GM18870 (cell line): ENCODE measurements around the gene TRIO.

Experiments
- ATAC-seq: cut with Tn5 transposase; IDR thresholded peaks from one replicate; pipeline ENCODE4 v1.9.1; 2021; ENCODE audit warnings: moderate library complexity; ENCODE audit not compliant: unreplicated experiment

The TRIO gene

DNA sequence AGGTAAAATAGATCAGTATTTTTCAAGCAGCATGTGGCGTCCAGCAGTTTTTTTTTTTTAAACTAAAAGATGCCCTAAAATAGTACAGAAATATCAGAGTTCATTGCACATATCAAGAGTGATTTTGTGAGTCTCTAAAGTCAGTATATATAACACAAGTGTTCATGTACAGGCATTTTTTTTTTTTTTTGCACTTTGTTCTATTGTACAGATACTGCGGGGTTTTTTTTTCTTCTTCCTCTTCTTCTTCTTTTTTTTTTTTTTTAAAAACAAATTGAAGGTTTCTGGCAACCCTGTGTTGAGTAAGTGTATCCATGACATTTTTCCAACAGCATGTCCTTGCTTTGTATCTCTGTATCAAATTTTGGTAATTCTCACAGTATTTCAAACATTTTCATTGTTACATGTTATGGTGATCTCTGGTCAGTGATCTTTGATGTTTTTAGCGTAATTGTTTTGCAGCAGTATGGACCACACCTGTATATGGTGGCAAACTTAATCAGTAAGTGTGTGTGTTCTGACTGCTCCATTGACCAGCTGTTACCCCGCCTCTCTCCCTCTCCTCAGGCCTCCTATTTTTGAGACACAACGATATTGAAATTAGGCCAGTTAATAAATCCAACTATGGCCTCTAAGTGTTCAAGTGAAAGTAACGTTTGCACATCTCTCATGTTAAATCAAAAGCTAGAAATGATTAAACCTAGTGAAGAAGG, 76.8 kb downstream of the TRIO start:
- ATAC-seq = no peak

DNA sequence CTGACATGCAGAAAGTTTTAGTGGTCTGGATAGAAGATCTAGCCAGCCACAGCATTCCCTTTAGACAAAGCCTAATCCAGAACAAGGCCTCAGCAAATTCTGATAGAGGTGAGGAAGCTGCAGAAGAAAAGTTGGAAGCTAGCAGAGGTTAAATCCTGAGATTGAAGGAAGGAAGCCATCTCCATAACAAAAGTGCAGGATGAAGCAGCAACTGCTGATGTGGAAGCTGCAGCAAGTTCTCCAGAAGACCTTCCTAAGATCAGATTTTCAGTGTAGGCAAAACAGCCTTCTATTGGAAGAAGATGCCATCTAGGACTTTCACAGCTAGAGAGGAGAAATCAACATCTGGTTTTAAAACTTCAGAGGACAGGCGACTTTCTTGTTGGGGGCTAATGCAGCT, 77.5 kb downstream of the TRIO start:
- ATAC-seq = no peak

DNA sequence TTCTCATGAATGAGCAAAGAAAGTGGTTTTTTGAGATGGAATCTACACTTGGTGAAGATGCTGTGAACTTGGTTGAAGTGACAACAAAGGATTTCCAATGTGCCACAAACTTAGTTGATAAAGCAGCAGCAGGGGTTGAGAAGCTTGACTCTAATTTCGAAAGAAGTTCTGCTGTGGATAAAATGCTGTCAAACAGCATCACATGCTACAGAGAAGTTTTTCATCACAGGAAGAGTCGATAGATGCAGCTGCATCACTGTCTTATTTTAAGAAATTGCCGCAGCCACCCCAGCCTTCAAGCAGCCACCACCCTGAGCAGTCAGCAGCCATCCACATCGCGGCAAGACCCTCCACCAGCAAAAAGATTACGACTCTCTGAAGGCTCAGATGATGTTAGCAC, 78.6 kb downstream of the TRIO start:
- no peak for ATAC-seq

DNA sequence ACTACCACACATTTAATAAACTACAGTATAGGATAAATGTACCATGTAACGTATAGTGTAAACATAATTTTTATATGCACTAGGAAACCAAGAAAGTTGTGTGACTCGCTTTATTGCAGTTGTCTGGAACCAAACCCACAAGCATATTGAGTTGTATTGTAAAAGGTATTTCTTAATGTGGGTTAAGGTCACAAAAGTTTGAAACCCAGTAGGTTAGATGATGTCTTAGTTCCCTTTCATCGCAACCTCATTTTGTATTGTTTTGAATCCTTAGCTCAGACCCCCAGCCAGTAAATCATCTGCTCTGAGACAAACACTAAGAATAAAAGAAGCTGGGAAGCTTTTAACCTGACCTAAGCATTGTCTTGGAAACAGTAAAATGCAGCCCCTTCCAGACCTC, 79.1 kb downstream of the TRIO start:
- ATAC-seq = no peak

DNA sequence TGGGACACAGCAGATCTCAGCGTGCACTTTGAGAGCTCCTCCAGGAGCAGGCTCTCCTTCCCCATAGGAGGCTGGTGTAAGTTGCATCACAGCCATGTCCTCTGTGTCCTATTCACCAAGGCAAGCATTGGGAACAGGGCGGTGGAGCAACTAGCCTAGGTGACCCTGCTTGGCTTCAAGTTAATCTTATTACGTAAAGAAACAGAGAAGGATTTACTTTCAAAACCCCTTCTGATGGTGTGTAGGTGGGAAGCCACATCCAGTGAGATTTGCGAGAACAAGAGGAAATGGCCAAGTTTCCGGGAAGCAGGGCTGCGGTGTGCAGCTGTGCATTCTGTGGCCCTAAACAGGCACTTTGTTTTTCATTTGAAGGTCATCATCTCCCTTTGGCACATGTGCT, 80.2 kb downstream of the TRIO start:
- ATAC-seq = no peak

DNA sequence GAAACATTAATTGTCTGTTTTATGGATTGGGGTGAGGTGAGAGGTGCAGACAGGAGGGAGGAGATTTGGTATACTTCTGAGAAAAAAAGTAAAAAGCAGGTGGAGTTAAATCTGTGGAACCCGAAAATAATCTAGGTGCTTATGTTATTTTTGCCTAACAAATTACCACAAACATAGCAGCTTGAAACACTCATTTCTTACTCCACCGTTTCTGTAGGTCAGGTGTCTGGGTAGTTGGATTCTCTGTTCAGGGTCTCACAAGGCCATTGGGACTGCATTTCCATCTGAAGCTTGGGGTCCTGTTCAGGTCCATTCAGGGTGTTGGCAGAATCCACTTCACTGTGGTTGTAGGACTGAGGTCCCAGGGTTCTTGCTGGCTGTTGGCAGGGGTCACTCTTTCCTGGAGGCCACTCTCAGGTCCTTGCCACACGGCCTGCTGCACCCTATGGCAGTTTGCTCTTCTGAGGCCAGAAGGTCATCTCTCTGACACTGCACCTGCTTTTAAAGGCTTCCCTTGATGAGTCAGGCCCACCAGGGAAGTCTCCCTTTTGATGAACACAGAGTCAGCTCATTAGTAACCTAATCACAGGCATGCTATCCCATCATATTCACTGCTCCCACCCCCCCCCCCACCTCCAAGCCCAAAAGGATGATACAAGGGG, 82.2 kb downstream of the TRIO start:
- no peak for ATAC-seq

DNA sequence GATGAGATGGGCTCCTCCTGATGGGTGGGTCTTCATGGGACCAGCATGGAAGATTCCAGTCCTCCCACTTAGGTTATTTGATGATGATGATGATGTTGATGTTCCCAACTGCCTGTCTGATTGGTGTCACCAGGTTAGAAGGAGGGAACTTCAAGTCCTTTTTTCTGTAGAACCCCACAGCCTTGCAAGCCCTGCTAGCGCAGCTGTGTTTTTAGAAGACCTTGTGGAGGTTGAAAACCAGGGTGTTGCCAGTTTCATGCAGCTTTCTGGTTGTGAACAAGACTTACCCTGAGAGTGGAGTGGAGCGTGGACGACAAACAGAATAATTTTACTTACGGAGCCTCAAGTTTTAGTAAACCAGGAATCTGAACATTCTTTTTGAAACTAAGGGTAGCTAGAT, 83.0 kb downstream of the TRIO start:
- ATAC-seq = no peak

DNA sequence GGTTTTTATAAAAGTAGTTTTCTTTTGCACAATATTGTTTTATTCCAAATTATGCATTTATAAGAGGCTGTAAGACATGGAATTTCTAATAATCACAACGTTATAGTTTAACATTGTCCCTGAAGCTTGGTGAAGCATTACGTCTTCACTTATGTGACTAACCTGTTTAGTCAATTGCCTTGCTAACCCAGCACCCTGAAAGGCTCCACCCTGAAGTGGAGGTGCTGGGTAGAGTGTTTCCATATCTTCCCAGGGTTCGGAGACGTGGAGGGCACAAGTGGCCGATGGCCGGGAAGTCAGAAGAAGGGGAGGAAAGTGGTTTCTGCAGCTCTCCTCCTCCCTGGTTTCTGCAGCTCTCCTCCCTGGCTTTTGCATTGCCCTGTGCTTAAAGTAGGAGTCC, 83.4 kb downstream of the TRIO start:
- no peak for ATAC-seq

DNA sequence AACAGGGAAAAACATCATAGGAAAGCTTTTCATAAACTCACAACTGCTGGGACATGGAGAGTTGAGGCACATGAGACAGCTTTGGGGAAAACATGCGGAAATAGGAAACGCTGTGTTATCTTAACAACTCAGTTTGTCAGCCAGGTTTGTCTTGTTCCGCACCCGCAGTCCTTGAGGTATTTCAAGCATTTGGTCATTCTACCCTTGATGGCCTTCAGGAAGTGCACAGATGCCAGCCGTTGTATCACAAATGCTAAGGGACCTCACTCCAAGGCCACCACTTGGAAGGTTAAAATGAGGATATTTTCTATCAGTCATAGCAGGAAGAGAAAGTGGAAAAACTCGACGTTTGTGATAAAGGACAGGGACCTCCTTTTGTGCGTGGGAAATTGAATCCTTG, 83.8 kb downstream of the TRIO start:
- no peak for ATAC-seq

DNA sequence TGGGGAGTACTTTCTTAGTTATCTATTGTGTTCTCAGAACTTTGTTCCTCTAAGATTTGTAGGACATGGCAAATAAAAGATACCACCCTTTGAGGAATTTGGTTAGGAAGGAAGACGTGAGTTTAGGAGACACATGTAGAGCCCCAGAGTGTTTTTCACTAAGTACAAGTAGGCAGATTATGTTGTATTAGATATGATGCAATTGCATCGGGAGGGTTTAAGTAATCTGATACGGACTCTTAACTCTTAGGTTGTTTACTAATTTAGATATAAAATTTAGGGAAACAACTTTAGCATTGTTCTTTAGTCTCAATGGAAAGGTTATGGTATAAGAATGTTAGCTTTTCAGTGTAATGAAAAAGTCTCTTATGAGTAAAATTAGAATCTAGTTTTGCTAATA, 84.4 kb downstream of the TRIO start:
- ATAC-seq = no peak

DNA sequence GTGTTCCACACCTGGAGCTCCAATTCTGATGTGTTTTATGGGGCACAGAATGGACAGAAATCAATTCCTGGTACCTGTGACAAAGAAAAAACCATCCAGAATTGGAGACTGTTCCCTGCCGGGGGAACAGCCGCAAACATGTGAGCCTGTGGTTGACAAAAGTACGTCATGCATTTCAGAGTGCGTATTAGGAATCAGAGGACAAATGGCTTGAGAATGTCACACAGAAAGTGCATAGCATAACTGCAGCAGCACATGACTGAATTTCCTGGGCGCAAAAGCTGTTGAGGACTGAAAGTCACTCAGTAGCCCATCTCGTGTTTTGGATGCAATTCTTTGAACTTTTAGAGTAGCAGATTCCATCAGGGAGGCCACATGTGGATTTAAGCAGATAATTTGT, 85.1 kb downstream of the TRIO start:
- no peak for ATAC-seq

DNA sequence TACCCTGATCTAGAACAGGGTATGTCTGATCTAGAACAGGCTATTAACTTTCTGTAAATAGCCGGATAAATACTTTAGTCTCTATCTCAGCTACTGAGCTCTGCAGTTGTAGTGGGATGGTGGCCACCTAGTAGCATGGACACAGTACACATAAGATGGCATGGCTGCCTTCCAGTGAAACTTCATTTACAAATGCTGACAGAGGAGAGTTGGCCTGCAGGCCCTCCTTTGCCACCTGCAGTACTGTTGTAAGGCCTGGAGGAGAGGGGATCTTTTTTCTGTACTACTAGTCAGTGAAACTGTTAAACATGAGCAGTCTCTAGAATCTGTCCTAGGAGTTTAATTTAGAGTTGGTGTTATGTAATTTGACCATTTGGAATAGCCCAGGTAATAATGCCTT, 86.0 kb downstream of the TRIO start:
- no peak for ATAC-seq

DNA sequence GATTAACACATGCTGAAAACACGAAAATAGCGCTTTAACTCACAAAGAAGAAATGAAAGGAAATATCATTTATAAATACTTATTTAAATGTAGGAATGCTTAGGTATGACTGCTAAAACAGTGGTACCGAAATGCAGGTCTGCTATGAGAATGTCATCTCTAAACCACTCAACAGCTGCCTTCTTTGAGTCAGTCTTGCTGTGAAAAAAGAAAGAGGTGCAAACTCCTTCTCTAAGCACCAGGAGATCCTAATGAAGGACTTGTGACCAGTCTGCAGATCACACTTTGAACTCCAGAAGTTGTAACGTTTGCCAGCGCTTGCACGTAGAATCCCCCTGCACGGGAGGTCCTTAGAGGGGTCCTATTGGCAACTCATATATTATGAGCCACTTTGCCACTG, 86.6 kb downstream of the TRIO start:
- no peak for ATAC-seq

DNA sequence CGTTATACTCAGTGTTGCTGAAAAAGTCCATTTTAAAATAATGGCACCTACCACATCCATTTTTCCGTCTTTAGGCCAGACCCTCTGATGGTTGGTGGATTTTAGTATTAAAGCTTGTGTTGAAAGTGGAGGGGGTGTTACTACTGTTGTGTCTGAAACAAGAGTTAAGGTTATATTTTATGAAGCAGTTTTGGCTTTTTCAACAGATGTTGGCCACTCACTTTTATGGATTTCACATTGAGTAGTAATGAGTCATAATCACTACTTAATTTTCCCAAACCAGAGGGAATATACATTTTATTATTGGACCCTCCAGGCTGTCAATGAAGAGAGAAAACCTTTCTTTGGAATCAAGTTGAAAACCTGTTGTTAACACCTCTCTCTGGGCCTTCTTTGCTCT, 88.0 kb downstream of the TRIO start:
- no peak for ATAC-seq

DNA sequence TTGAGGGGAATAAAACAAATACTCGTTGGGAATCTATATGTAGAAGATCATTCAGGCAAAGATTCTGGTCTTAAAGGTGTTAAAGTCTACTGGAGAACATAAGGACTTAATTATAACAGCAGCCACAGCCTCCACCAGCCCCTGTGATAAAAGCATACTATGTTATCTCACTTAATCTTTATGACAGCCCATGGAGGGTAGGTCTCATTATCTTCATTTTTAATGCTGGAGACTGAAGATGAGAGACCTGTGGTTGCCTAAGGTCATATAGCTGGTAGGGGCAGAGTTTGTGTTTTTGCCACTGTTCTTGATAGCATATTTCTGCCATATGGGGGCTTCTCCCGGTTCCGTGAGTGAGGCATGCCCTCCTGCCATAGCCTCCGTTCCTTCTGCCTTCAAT, 88.7 kb downstream of the TRIO start:
- no peak for ATAC-seq

DNA sequence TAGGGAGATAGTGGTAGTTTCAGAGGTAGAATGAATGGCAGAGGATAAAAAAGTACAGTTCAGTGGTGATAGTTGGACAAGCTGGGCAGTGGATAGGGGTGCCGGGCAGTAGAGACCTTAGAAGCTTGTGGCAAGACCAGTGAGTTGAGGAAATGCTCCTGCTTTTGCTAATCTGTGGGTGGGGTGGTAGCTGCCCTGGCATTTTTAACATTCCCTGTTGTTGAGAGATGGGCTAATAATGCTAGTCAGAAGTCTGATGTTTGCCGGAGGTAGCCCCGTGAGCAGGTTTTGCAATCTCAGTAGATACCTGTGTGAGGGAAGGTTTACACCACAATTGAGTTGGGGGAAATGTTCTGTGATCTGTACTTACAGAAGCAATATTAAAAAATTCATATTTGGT, 91.1 kb downstream of the TRIO start:
- ATAC-seq = no peak

DNA sequence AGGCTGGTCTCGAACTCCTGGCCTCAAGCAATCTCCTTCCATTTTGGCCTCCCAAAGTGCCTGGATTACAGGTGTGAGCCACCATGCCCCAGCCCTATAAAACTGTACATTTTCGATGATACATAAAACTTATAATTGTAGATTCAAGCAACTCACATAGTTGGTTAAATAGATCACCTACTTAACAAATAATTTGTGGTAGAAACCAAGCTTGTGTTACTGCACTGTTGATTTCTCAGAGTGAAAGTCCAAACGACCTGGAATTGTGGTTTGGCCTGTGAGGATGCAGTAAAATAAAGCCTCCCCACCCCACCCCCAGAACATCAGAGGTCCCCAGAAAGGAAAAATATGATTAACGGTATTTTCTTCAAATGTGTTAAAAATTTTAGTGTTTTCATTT, 92.7 kb downstream of the TRIO start:
- ATAC-seq = no peak

DNA sequence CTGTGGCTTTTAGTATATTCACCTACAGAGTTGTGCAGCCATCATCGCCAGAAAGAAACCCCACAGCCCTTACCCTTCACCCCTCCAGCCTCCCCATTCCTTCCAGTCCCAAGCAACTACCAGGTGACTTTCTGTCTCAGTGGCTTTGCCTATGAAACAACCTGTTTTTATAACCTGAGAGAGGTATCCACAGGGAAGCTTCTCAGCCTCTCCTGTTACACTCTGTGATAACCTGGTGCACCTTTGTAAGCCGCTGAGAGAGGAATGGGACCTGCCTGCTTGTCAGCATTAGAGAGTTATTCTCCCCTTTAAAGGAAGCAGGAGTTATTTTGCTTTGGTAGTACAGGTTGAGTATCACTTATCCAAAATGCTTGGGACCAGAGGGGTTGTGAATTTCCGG, 93.6 kb downstream of the TRIO start:
- no peak for ATAC-seq

DNA sequence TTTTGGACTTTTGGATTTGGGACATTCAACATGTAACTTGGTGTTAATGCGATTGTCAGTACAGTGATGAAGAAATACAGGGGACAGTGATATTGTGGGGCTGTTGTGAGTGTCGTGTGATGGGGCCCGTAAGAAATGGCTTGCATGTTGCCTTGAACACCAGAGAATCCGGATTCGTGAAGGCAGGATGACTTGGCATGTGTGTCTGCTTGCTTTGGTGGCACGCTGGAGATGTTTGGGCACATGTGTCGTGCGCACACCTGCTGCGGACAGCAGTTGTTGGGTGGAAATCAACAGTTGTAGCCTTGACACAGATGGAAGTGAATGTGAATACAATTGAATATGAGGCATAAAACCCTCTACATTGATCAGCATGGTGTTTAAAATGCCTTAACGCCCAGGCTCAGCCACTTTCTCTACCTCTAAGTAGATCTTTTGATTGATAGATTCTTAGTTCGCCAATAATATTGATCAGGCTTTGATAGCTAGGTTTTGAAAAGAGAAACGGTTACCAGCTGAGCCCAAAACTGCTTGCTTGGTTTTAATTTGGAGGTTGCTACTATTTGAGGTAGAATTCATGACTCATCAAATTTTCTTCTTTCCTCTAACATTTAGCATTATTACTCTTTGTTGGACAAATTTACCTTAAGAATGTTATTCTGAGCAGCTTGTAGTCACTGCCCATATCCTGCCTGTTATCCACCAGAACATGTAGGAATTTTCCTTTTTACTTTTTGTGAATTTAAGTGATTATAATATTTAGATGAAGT, 94.4 kb downstream of the TRIO start:
- no peak for ATAC-seq

DNA sequence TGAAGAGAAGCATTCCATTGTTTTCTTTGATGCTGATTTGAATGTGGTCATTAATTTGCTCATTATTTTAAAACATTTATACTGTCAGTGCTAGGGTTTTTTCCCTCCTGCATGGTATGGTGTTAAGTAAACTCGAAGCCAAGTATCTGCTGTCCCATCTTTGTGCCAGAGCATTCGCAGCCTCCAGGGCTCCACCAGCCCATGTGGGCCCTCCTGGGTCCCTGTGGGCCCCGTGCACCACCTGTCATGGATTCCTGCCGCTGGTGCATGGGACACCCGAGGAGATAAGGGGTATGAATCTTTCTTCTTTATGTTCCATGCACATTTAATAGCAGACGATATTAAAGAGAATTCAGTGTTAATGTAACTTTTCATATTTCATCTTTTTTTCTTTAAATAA, 95.1 kb downstream of the TRIO start:
- ATAC-seq = no peak

DNA sequence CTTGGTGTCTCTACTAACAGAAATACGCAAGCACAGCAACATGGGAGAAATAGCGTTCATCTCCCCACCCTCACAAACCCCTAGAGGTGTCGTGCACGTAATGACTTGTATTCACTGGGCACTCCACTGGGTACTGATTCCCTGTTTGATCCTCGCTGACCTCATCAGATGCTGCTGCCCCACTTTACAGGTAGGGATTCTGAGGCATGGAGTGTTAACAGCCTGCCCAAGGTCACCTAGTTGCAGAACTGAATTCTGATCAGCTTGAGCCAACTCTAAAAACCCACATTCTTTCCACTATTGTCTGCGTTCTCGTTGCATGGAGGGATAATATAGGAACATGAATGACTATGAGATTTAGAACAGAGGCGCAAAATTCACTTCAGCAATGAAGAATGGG, 96.3 kb downstream of the TRIO start:
- no peak for ATAC-seq

DNA sequence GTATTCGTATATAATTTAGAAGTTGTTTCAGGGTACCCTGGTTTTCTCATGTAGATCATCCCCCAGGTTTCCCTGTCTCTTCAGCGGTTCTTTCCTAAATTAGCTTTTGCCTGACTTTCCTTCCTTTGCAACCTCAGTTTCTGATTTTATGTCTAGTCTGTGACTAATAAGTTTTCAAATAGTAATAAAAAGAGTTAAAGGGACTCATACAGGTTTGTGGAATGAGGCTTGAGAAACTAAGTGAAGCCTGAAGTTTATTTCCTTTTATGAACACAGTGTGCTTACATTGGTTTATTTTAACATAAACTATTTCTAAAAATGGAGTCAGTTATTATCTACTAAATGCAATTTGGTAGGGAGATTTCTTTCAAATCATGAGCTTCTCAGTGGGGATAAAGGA, 96.8 kb downstream of the TRIO start:
- ATAC-seq = no peak
